NCI-H1694 (cell line): ENCODE data around the gene DEFB115.
A peak's percentile ranks its signal among the peaks of the same experiment; 100 is the strongest.
"Not testable (repeated sequence)": the region's sequence is repeated elsewhere in the genome, so short reads cannot be mapped to it uniquely, and the experiment has no call there.

Experiments used
- DNase-seq: peaks from one replicate; lab custom pipeline; 2025; lab: John Stamatoyannopoulos, UW

Gene DEFB115

GRCh38 chr20:31257364-31257763, at the start of gene DEFB115:
TSS of gene DEFB115 (plus strand) at chr20:31257664. CDS start at chr20:31257664, 0 bp downstream.
- DNase-seq = no peak

GRCh38 chr20:31236953-31237352, 20.5 kb upstream of the DEFB115 start:
- no peak for DNase-seq

- DNase-seq = no peak
Measured at GRCh38 chr20:31237763-31238162, 19.7 kb upstream of the DEFB115 start.

DNA sequence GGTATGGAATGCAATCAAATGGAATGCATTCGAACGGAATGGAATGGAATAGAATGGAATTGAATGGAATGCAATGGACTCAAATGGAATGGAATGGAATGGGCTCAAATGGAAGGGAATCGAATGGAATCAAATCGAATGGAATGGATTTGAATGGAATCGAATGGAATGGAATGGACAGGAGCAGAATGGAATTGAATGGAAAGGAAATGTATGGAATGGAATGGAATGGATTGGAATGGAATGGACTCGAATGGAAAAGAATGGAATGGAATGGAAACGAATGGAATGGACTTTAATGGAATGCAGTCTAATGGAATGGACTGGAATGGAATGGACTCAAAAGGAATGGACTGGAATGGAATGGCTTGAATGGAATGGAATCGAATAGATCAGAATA, 18.3 kb upstream of the DEFB115 start:
- no peak for DNase-seq

DNA sequence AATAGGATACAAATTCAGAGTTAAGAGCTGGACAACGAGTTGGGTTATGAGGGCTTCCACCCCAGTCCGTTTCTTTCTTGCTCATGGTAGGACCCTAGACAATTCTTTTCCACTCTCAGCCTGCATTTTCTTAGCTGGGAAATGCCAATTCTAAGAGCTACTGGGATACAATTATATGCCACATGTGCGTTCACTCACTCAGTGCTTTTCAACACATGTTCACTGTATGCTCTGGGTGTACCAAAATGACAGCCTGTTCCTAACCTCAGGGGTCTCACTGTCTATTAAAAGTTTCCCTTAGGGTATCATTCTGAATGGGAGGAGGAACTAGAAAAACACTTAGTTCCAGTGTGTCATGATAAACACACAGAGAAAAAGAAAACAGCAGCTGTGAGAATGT, 505 bp upstream of the DEFB115 start:
- DNase-seq = no peak

DNA sequence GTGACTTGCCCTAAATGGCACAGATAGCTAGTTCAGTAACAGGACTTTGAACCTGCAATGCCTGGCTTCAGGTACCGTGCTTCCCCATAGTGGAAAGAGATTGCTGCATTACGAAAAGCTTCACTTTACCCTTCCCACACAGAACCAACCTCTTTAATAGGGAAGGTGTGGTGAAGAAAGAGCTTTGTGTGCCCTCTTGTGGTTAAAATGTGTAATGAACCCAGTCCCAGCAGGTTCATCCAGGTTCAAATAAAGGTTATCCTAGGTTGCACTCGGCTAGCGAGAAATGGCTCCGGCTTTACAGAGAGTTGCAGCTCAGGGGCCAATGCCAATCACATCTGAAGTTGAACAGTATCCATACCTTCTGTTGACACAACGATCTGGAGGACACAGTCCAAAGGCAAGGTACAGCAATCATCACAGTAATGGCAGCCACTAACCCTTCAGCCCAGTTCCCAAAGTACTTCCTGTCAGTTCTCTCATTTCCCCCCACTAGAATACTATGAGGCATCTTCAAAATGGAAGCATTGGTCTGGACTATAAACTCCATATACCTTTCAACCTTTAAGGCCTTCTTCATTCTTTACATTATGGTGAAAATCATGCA, 3.0 kb downstream of the DEFB115 start:
- peak; percentile 14 for DNase-seq

GRCh38 chr20:31274441-31274840, 17.0 kb downstream of the DEFB115 start:
- DNase-seq = no peak

GRCh38 chr20:31278178-31278577, 20.7 kb downstream of the DEFB115 start:
- DNase-seq = no peak

GRCh38 chr20:31284964-31285363, 27.5 kb downstream of the DEFB115 start:
- not testable (repeated sequence) for DNase-seq

GRCh38 chr20:31308535-31309162, 51.2 kb downstream of the DEFB115 start, which contains the start of gene DEFB116:
TSS of gene DEFB116 (minus strand) at chr20:31308585. CDS start at chr20:31308585, 0 bp downstream.
- DNase-seq = no peak
